Measurements from ENCODE around the gene SNRPB. TPM values are rescaled to one million over a fixed set of nuclear protein-coding genes. Genes with fewer than 3 reads are reported as not detected.

SNRPB gene
- total and polyA plus RNA-seq, 2 of the 13 experiments (the other 11 are each of a cell fraction or from before 2014, with no cell fraction given): 473 to 844 TPM

DNA sequence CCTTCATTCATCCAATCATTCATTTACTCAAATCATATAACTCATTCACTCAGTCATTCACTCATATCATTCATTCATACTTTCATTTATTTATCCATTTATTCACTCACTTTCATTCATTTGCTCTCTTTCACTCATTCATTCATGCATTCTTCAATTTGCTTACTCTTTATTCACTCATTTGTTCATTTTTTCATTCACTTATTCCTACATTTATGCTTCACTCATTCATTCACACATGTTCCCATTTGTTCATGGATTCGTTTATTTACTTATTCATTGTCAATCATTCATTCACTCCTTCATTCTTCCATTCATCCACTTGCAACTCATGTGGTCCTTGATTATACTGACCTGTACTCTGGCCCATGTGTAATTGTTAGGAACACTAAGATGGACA, 39.4 kb downstream of the SNRPB start:
- ChIA-PET POLR2A (no interaction called here), CTCF (ENCODE audit: low intra/inter-chr PET ratio, low total read pairs) (no interaction called here)
- Histone ChIP-seq H3K27me3 (ENCODE audit: control insufficient read depth in 1 of 2, insufficient read depth in 2 of 2, low read length in 2 of 2) (no peaks in the 10 kb centered on the region), H3K79me2 (ENCODE audit: insufficient read depth, low read length) (no peaks in the 10 kb centered on the region), H3K9me3 (ENCODE audit: low read length) (no peaks in the 10 kb centered on the region), H3K9ac (ENCODE audit: insufficient read depth, low read depth, low read length) (no peak overlapping the region), H3K4me3 (replicated peaks in 1 of 3; ENCODE audit: insufficient read depth in 1 of 3, low read depth in 2 of 3, low read length in 3 of 3) (no peak overlapping the region), H3K4me2 (ENCODE audit: low read depth, low read length) (no peak overlapping the region), H3K4me1 (ENCODE audit: insufficient read depth, low read length) (peaks cover 6% of the 10 kb centered on the region; the same call in 1 of the 2 replicates), H4K20me1 (ENCODE audit: insufficient read depth, low read length) (no peaks in the 10 kb centered on the region), H2AFZ (ENCODE audit: low read length) (no peak overlapping the region), H3K36me3 (replicated peaks in 1 of 2; ENCODE audit: control insufficient read depth in 1 of 2, insufficient read depth in 2 of 2, low read length in 2 of 2) (no peaks in the 10 kb centered on the region), H3K27ac (ENCODE audit: extremely low read length, insufficient read depth, low read length) (no peak overlapping the region)
- BruUV-seq (replicated peaks): no TSS peak
- ATAC-seq (no peak), DNase-seq (ENCODE audit: low spot score) (no peak), FAIRE-seq (no peak)
- in situ Hi-C loops (cut with HindIII; ENCODE audit: extremely low pct_ligation_motif_present, low pct_unique_long_range_greater_than_20kb) (no loop called here), intact Hi-C loops (cut with micrococcal nuclease; ENCODE audit: unreplicated experiment) (no loop called here)
- 0% methylated on average over 1 of the region's 1 CpG for WGBS (ENCODE audit: low lambda C conversion rate)
- TF ChIP-seq SIN3A (IDR thresholded peaks at IDR 0.05; ENCODE audit: borderline replicate concordance, low read depth, low read length) (no peak), ATAD3A (CRISPR knock-in tag; IDR thresholded peaks at IDR 0.05) (no peak), ZNF274 (CRISPR knock-in tag; IDR thresholded peaks at IDR 0.05) (no peak), ZNF282 (IDR thresholded peaks at IDR 0.05; ENCODE audit: partially characterized antibody) (peak; percentile 58), PHB2 (IDR thresholded peaks at IDR 0.05; ENCODE audit: partially characterized antibody) (no peak), HMGXB3 (CRISPR knock-in tag; IDR thresholded peaks at IDR 0.05; ENCODE audit: borderline replicate concordance) (no peak), DMTF1 (CRISPR knock-in tag; IDR thresholded peaks at IDR 0.05) (no peak), BHLHE40 (IDR thresholded peaks at IDR 0.05; ENCODE audit: low read length) (no peak), ZNF17 (CRISPR knock-in tag; IDR thresholded peaks at IDR 0.05) (no peak)
